GM19328 (cell line): Measurements from ENCODE around the gene PTTG1IP2.
A peak's percentile ranks its signal among the peaks of the same experiment; 100 is the strongest.

Source experiments
- ATAC-seq: cut with Tn5 transposase; IDR thresholded peaks from one replicate; pipeline ENCODE4 v1.9.1; 2021; ENCODE audit warnings: mild to moderate bottlenecking, moderate library complexity; ENCODE audit not compliant: unreplicated experiment

The PTTG1IP2 gene

DNA sequence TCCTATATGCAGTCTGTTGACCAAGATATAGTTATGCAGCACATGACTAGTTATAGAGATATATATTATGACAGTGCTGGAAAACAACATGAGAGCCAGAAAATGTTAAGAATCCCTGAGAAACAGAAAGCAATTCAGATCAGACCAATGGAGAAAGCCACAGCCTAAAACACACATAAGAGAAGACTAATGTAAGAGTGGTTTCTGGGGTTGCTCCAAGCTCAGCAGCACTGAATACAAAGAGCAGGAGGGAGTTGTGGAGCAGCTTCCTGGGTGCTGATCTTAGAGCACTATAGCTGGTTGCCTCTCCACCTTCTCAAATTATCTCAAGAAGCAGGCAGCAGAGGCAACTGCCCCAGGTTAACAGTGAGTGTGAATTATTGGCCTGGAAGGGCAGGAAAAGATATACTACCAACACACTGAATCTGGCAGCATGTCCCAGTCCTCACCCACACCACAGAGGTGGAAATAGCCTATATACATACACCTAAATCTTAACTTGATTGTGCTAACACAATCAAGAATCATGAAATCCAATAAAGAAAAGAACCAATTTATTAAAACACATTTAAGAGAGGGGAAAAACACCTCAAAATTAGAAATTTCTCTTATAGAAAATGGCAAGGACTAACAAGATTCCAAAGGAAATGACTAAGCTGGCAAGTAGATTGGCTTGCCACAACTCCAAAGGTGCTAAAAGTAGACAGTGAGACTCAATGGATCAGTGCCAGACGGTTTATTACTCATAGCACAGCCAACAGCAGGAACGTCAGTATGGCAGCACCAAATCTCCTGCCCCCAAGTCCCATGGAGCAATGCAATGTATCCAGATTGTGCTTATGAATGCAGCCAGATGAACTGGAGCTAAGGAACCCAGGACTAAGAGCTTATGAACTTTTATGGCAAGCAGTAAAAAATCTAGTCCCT, 5.1 kb downstream of the PTTG1IP2 start:
- no peak for ATAC-seq

GRCh38 chr7:90483251-90483650, 13.8 kb downstream of the PTTG1IP2 start:
- ATAC-seq, result no peak

DNA sequence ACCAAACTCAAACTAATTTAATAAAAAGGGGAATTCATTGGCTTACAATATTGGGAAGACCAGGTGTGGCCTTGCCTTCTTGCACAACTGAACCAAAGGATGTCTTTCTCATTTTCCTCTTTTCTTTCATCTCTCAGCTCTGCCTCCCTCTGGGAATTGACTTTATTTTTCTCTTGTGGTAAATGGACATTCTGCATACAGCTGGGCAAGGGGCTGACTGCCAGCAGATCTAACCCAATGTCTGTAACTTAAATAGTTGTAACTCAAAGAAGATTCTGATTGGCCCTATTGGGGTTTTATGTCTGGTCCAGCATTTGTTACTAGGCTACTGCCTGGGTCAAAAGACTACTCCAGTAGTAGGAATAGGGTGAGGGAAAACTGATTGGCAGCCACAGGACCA, 15.3 kb downstream of the PTTG1IP2 start:
- no peak for ATAC-seq

DNA sequence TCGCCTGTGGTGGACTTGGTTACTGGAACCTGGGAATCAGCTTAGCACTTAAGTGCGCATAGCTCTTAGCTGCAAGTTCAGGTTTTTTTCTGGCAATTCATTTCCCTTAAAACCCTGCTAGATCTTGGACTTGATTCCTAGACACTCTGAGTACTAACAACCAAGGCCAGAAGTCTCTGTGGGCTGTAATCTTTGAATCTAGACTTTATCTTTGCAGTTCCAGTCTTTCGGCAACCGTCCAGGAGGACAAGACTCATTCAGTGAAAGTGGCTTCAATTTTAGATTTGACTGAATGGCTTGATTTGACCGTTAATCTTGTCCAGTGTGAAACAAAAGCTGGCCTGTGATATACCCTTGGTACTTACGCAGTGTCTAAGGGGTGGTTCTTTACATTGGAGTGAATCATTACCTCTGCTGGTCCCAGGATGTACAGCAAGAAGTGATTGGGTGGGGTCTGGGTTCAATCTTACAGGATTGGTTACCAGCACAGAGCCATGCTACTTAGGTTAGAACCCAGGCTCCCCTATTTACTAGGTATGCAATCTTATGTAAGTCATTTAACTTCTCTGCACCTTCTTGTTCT, 16.4 kb downstream of the PTTG1IP2 start:
- no peak for ATAC-seq

DNA sequence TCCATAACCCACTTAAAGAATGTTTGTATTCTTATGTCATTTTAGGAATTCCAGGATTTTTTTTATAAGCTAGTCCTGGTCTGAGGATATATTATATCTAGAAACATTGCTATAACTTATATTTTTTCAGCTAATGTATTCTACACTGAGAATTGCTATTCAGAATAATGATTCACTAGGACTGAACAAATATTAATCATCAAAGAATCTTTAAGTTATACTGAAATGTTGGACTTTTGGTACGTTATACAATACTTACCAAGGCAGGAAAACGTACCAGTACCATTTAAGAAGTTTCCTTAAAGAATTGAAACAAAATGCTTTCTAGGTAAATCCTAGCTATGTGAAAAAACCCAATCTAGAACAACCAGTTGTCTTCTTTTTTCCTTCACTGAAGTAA, 18.4 kb downstream of the PTTG1IP2 start:
- no peak for ATAC-seq

GRCh38 chr7:90488220-90488619, 18.8 kb downstream of the PTTG1IP2 start:
- ATAC-seq, result no peak

- no peak for ATAC-seq
Measured at GRCh38 chr7:90492250-90492649, 22.8 kb downstream of the PTTG1IP2 start.

- no peak for ATAC-seq
Measured at GRCh38 chr7:90495241-90495640, 25.8 kb downstream of the PTTG1IP2 start.

- ATAC-seq, result no peak
Measured at GRCh38 chr7:90502539-90502938, 33.1 kb downstream of the PTTG1IP2 start.

GRCh38 chr7:90503367-90503766, 33.9 kb downstream of the PTTG1IP2 start:
- no peak for ATAC-seq

GRCh38 chr7:90507692-90508091, 38.3 kb downstream of the PTTG1IP2 start:
- no peak for ATAC-seq

GRCh38 chr7:90511776-90512175, 42.3 kb downstream of the PTTG1IP2 start:
- no peak for ATAC-seq

- ATAC-seq, result no peak
Measured at GRCh38 chr7:90512821-90513254, 43.4 kb downstream of the PTTG1IP2 start.

DNA sequence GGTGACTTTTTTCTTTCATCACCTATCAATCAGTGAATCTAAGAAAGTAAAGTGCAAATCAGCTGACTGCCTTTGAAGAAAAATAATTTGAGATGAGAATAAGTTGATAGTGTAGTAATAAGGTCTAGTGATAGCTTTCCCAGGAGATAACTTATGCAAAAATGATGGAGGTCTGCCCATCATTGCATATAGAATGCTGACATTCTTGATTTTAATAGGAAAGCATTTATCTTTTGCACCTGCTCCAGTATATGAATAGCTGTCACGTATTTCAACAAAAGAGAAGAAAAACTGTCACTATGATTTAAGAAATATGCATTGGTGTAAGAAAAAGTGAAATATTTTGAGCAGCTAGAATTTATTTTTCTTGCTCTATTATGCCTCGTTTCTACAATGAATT, 46.8 kb downstream of the PTTG1IP2 start:
- no peak for ATAC-seq

DNA sequence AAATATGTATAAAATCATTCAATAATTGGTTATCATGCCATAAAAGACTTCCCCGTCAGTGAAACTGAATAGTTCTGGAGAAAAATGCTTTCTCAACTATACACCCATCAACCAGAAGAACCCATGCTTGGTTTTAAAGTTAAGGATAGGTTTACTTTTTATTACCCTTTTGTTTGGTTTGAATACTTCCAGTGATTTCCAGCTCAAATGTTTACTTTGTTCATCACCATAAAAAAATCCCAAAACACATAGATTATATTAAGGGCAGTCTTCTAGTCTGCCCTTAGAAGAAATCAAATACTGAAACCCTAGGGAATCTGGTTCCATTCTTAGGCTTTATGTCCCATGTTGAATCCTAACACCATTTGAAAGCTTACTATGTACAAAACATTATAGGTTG, 49.2 kb downstream of the PTTG1IP2 start:
- no peak for ATAC-seq

DNA sequence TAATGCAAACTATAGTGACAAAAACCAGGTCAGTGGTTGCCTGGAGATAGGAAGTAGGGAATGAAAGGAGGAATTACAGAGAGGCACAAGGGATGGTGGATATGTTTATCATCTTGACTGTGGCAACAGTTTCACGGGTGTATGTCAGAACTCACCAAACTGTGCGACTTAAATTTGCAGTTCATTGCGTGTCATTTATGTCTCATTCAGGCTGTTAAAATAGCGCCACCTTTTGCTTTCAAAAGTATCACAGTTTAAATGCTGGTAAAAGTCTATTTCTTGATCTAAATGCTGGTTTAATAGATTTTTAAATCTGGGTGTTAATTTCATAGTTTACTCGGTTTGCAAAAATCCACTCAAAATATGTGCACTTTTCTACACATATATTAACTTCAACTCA, 51.0 kb downstream of the PTTG1IP2 start:
- ATAC-seq, result no peak

DNA sequence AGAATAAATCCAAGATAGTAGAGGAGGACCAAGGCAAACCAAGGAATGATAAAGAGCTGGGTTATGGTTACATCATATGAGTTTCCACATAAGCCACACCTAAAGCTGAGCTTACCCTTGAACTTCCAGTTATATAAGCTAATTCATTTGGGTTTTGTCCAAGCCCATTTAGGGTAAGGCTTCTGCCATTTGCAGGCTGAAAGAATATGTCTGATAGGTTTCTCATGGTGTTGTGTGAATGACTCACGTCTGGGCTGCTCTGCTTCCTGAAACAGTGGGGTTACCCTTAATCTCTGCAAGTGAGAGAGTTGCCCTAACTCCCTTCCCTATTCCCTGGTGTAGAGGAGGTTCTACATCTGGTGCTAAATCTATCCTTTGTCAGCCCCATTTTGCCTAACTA, 60.8 kb downstream of the PTTG1IP2 start:
- ATAC-seq, result no peak

GRCh38 chr7:90532231-90532929, 62.9 kb downstream of the PTTG1IP2 start:
- ATAC-seq, result peak; percentile 46

- ATAC-seq, result no peak
Measured at GRCh38 chr7:90536449-90536848, 67.0 kb downstream of the PTTG1IP2 start.

DNA sequence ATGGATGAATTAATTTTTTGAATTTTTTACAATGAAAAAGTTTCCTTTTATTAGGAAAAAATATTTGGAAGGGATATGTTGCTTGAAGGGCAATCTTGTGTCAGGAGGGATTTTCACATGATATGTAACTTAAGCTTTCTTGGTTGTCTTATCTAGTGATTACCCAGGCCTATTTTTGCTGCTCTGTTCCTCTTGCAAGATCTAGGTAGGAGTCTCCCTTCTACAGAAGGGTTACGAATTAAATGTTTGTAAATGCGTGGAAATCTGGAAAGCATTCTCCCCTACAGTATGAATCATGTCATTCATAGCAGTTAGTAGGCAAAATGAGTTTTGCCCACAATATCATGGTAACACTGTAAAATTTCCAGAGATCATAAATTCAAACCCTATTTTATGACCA, 69.0 kb downstream of the PTTG1IP2 start:
- no peak for ATAC-seq

GRCh38 chr7:90540406-90540805, 71.0 kb downstream of the PTTG1IP2 start:
- no peak for ATAC-seq

- ATAC-seq, result no peak
Measured at GRCh38 chr7:90551036-90551435, 81.6 kb downstream of the PTTG1IP2 start.
